ENCODE measurements around the gene CIC. TPM values are rescaled to one million over a fixed set of nuclear protein-coding genes. Genes with fewer than 3 reads are reported as not detected.
A peak's percentile ranks its signal among the peaks of the same experiment; 100 is the strongest.

CIC gene
- total and polyA plus RNA-seq, 9 of the 15 experiments (the other 6 are each of a cell fraction or from before 2014, with no cell fraction given) = 0.07 to 44.7 (median 8.6) TPM

GRCh38 chr19:42242512-42243409 is 26.3 kb upstream of the CIC start, which contains the start of gene GSK3A (continued):
- TF ChIP-seq ZNF584 (CRISPR knock-in tag; IDR thresholded peaks at IDR 0.05; ENCODE audit: low read depth) = peak; percentile 93
- peak; percentile 50 to 78; a peak in 2 of 4 replicates for TF ChIP-seq TEAD1 (CRISPR knock-in tag; IDR thresholded peaks at IDR 0.05)
- no peak for TF ChIP-seq ZNF75A (CRISPR knock-in tag; IDR thresholded peaks at IDR 0.05)
- no peak; the same call in 1 of the 2 replicates for TF ChIP-seq REST (IDR thresholded peaks at IDR 0.05; ENCODE audit: borderline replicate concordance)
- TF ChIP-seq REST (CRISPR knock-in tag; IDR thresholded peaks at IDR 0.05; ENCODE audit: low read depth) = peak; percentile 11; the same call in 1 of the 2 replicates
- TF ChIP-seq MYC (IDR thresholded peaks at IDR 0.05; ENCODE audit: low read depth, low read length) = peak; percentile 75
- TF ChIP-seq MYC (CRISPR knock-in tag; IDR thresholded peaks at IDR 0.05; ENCODE audit: borderline replicate concordance, low read depth) = 0 out of 2 replicates have a peak, but pooled peaks have one; percentile 66
- no peak for TF ChIP-seq ZNF518B (CRISPR knock-in tag; IDR thresholded peaks at IDR 0.05)
- TF ChIP-seq BCLAF1 (IDR thresholded peaks at IDR 0.05; ENCODE audit: borderline replicate concordance in 1 of 2, control insufficient read depth in 1 of 2, low read depth in 2 of 2, low read length in 1 of 2) = 0 out of 4 replicates have a peak, but pooled peaks of 1 of the 2 experiments have one; percentile 52
